ENCODE data around the gene SERPINI1.

Gene SERPINI1

GRCh38 chr3:167837466-167837865 is 101.9 kb downstream of the SERPINI1 start:
- H3K4me1 Mint-ChIP-seq, result no peaks in the 10 kb centered on the region
- DNase-seq, result no peak
- peaks cover 2% of the 10 kb centered on the region for H3K27me3 Mint-ChIP-seq (ENCODE audit: low read depth, poor library complexity)
- H3K27ac Mint-ChIP-seq, result no peak overlapping the region
- H3K36me3 Mint-ChIP-seq (ENCODE audit: low read depth), result no peaks in the 10 kb centered on the region
- no peaks in the 10 kb centered on the region for H3K9me3 Mint-ChIP-seq
- TF ChIP-seq CTCF (IDR thresholded peaks at IDR 0.05), result no peak
- H3K4me3 Mint-ChIP-seq, result no peak overlapping the region

- no peak for TF ChIP-seq CTCF (IDR thresholded peaks at IDR 0.05)
- DNase-seq, result no peak
- Mint-ChIP-seq H3K27me3 (ENCODE audit: low read depth, poor library complexity) (peaks cover 2% of the 10 kb centered on the region), H3K27ac (no peak overlapping the region), H3K4me3 (no peak overlapping the region), H3K36me3 (ENCODE audit: low read depth) (no peaks in the 10 kb centered on the region), H3K4me1 (no peaks in the 10 kb centered on the region), H3K9me3 (no peaks in the 10 kb centered on the region)
Measured at GRCh38 chr3:167839460-167840134, 104.1 kb downstream of the SERPINI1 start.

- no peaks in the 10 kb centered on the region for H3K36me3 Mint-ChIP-seq (ENCODE audit: low read depth)
- no peak for TF ChIP-seq CTCF (IDR thresholded peaks at IDR 0.05)
- H3K4me3 Mint-ChIP-seq, result no peak overlapping the region
- H3K9me3 Mint-ChIP-seq, result no peaks in the 10 kb centered on the region
- DNase-seq, result no peak
- no peaks in the 10 kb centered on the region for H3K4me1 Mint-ChIP-seq
- no peak overlapping the region for H3K27ac Mint-ChIP-seq
- H3K27me3 Mint-ChIP-seq (ENCODE audit: low read depth, poor library complexity), result peaks cover 2% of the 10 kb centered on the region
Measured at GRCh38 chr3:167840247-167840646, 104.7 kb downstream of the SERPINI1 start.

- DNase-seq, result no peak
- peaks cover 2% of the 10 kb centered on the region for H3K27me3 Mint-ChIP-seq (ENCODE audit: low read depth, poor library complexity)
- no peaks in the 10 kb centered on the region for H3K4me1 Mint-ChIP-seq
- no peak for TF ChIP-seq CTCF (IDR thresholded peaks at IDR 0.05)
- no peak overlapping the region for H3K4me3 Mint-ChIP-seq
- H3K36me3 Mint-ChIP-seq (ENCODE audit: low read depth), result no peaks in the 10 kb centered on the region
- H3K9me3 Mint-ChIP-seq, result no peaks in the 10 kb centered on the region
- no peak overlapping the region for H3K27ac Mint-ChIP-seq
Measured at GRCh38 chr3:167843481-167843880, 108.0 kb downstream of the SERPINI1 start.

- no peak overlapping the region for H3K27ac Mint-ChIP-seq
- no peaks in the 10 kb centered on the region for H3K36me3 Mint-ChIP-seq (ENCODE audit: low read depth)
- no peak for DNase-seq
- TF ChIP-seq CTCF (IDR thresholded peaks at IDR 0.05), result no peak
- no peaks in the 10 kb centered on the region for H3K9me3 Mint-ChIP-seq
- H3K4me1 Mint-ChIP-seq, result no peaks in the 10 kb centered on the region
- H3K4me3 Mint-ChIP-seq, result no peak overlapping the region
- H3K27me3 Mint-ChIP-seq (ENCODE audit: low read depth, poor library complexity), result peaks cover 2% of the 10 kb centered on the region
Measured at GRCh38 chr3:167843886-167844285, 108.4 kb downstream of the SERPINI1 start.

GRCh38 chr3:167844528-167844927 is 109.0 kb downstream of the SERPINI1 start:
- DNase-seq, result no peak
- Mint-ChIP-seq H3K27ac (no peak overlapping the region), H3K27me3 (ENCODE audit: low read depth, poor library complexity) (peaks cover 2% of the 10 kb centered on the region), H3K4me3 (no peak overlapping the region), H3K36me3 (ENCODE audit: low read depth) (no peaks in the 10 kb centered on the region), H3K4me1 (no peaks in the 10 kb centered on the region), H3K9me3 (no peaks in the 10 kb centered on the region)
- TF ChIP-seq CTCF (IDR thresholded peaks at IDR 0.05), result no peak
